GM06990 (cell line): ENCODE data around the gene KRT20.

Source experiments
- DNase-seq: peaks from one replicate; pipeline ENCODE4 v3.0.0-alpha.2; 2011; ENCODE audit not compliant: insufficient read length; ENCODE audit errors: extremely low read depth
- H3K27me3 ChIP-seq: replicated peaks from 2 replicates; pipeline ENCODE4 v1.6.0; 2011; ENCODE audit warnings: low read length; ENCODE audit not compliant: control insufficient read depth, insufficient read depth
- H3K36me3 ChIP-seq: 2 replicates; pipeline ENCODE4 v1.5.1; 2011; ENCODE audit warnings: low read length; ENCODE audit not compliant: control insufficient read depth, insufficient read depth
- H3K4me3 ChIP-seq: replicated peaks from 2 replicates; pipeline ENCODE4 v1.5.1; 2011; ENCODE audit warnings: low read depth, mild to moderate bottlenecking, control low read depth, low read length
- TF ChIP-seq, protein P1 (sequence below): IDR thresholded peaks from 2 replicates; pipeline ENCODE4 v1.5.1; 2011; ENCODE audit warnings: low read length, control low read depth, mild to moderate bottlenecking, inconsistent platforms; ENCODE audit not compliant: insufficient read depth, poor library complexity, severe bottlenecking

Gene KRT20

DNA sequence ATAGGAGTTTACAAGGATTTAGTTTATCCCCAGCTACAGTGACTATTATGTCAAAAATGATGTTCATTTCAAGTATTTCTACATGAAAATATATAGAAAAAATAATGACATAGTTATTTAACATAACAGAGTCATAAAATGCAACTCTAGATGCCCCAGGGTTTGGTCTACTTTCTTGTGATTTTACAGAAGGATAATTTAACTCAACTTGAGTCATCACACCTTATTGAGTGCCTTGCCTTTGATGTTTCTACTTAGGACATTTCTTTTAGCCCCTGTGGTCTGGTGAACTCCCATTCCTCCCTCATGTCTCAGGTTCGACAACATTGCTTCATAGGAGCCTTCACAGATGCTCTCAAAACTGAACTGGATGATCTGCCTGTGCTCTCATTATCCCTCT lies 2.0 kb downstream of the KRT20 start:
- TF ChIP-seq, protein P1, sequence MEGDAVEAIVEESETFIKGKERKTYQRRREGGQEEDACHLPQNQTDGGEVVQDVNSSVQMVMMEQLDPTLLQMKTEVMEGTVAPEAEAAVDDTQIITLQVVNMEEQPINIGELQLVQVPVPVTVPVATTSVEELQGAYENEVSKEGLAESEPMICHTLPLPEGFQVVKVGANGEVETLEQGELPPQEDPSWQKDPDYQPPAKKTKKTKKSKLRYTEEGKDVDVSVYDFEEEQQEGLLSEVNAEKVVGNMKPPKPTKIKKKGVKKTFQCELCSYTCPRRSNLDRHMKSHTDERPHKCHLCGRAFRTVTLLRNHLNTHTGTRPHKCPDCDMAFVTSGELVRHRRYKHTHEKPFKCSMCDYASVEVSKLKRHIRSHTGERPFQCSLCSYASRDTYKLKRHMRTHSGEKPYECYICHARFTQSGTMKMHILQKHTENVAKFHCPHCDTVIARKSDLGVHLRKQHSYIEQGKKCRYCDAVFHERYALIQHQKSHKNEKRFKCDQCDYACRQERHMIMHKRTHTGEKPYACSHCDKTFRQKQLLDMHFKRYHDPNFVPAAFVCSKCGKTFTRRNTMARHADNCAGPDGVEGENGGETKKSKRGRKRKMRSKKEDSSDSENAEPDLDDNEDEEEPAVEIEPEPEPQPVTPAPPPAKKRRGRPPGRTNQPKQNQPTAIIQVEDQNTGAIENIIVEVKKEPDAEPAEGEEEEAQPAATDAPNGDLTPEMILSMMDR: no peak
- Histone ChIP-seq H3K27me3 (peaks cover 1% of the 10 kb centered on the region; the same call in 1 of the 2 replicates), H3K4me3 (no peak overlapping the region), H3K36me3 (no peaks in the 10 kb centered on the region)
- DNase-seq: no peak

DNA sequence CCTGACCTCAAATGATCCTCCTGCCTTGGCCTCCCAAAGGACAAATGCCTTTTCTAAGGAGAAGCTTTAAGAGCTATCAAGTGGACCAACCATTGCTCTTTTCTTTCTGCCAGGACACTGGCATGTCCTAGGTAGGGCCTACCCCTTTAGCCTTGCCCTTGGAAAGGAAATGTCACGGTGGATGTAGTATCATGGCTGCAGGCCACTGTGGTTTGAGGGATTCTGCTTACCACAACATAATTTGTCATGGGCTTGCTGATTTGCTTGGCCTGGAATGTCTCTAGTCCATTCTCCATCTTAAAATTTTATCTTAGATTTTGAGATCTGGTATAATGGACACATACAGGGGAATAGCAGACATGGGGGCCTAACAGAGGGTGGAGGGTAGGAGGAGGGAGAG lies 6.0 kb downstream of the KRT20 start:
- TF ChIP-seq, protein P1: no peak
- H3K4me3 ChIP-seq: no peak overlapping the region
- no peaks in the 10 kb centered on the region for H3K36me3 ChIP-seq
- H3K27me3 ChIP-seq: peaks cover 1% of the 10 kb centered on the region; the same call in 1 of the 2 replicates
- DNase-seq: no peak

DNA sequence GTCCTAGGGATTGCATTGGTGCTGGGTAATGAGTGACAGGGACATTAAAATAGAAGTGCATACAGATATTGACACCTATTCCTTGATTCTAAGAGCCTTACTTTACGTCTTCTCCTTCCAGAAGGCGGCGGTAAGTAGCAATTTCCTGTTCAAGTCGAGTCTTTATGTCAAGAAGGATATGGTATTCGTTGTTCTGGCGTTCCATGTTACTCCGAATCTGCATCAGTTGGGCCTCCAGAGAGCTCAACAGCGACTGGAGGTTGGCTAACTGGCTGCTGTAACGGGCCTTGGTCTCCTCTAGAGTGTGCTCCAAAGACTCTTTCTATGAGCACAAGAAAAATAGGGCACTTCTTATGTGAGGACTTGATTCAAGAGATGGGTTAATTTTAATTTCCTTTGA lies 7.0 kb downstream of the KRT20 start:
- Histone ChIP-seq H3K4me3 (no peak overlapping the region), H3K36me3 (no peaks in the 10 kb centered on the region), H3K27me3 (peaks cover 1% of the 10 kb centered on the region; the same call in 1 of the 2 replicates)
- TF ChIP-seq, protein P1: no peak
- DNase-seq: no peak

DNA sequence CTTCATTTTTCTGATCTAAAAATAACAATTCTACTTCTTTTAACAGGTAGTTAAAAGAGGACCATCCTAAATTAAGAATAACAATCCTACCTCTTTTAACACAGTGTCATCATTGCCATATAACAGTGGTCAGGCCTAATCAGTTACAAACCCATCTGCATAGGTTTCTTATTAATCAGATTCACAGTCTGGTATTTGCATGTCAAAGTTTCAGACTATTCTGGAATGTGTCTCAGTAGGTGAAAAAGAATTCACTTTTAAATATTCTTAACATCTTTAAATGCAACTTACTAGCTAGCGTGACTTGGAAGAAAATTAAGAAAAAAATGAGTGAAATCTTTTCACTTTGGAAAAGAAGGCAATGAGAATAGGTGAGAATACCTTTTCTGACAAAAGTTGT lies 11.2 kb downstream of the KRT20 start:
- 0 out of 2 replicates have a peak, but pooled peaks cover 1% of the 10 kb centered on the region for H3K27me3 ChIP-seq
- H3K36me3 ChIP-seq: no peaks in the 10 kb centered on the region
- no peak for DNase-seq
- TF ChIP-seq, protein P1: no peak
- no peak overlapping the region for H3K4me3 ChIP-seq

DNA sequence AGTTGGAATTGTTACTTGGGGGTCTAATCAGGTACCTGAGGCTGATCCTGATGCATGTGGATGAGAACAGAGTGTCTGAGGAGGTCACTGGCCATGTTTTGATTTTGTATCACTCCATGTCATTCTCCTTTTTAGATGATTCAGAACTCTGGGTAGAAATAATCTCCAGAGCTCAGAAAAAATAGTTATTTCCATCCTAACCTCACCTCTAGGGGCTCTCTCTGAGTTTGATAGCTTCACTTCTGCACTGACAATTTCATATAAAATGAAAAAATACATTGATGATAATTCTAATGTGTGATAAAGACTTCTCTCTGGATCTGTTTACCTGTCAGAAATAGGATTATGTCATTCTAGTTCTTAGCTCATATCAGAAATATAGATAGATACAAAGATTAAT lies 11.8 kb downstream of the KRT20 start:
- Histone ChIP-seq H3K4me3 (no peak overlapping the region), H3K27me3 (0 out of 2 replicates have a peak, but pooled peaks cover 1% of the 10 kb centered on the region), H3K36me3 (no peaks in the 10 kb centered on the region)
- no peak for DNase-seq
- TF ChIP-seq, protein P1: peak; percentile 9

DNA sequence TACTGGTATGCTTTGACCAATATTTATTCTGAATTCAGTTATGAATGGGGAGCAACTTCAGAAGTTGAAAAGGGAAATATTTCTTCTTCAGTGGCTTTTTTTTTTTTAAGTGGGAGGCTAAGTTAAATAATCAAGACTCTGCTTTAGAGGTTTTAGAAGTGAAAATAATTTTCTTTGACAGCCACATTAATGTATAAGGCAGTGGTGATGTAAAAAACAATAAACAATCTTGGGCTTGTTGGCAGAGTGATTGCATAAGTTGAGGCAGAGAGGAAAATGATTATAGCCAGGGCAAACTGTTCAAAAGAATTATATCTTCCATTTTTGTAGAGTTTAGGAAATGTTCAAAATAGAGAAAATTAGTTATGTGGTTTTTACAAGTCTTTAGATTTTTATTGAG lies 12.6 kb downstream of the KRT20 start:
- Histone ChIP-seq H3K27me3 (0 out of 2 replicates have a peak, but pooled peaks cover 1% of the 10 kb centered on the region), H3K4me3 (no peak overlapping the region), H3K36me3 (no peaks in the 10 kb centered on the region)
- no peak for DNase-seq
- TF ChIP-seq, protein P1: no peak
